GM21526 (cell line): ENCODE measurements around the gene EPS15.
"Not testable (repeated sequence)": the region's sequence is repeated elsewhere in the genome, so short reads cannot be mapped to it uniquely, and the experiment has no call there.

ENCODE experiments used
- ATAC-seq: cut with Tn5 transposase; IDR thresholded peaks from one replicate; pipeline ENCODE4 v1.9.1; 2021; ENCODE audit warnings: moderate library complexity; ENCODE audit not compliant: unreplicated experiment, low FRiP score

EPS15 gene

GRCh38 chr1:51325011-51325385, 194.1 kb downstream of the EPS15 start:
- not testable (repeated sequence) for ATAC-seq

- ATAC-seq = no peak
Observed at GRCh38 chr1:51324251-51325010, 194.6 kb downstream of the EPS15 start.

GRCh38 chr1:51323778-51324177, 195.3 kb downstream of the EPS15 start:
- no peak for ATAC-seq

- ATAC-seq = no peak
Observed at GRCh38 chr1:51322417-51323101, 196.5 kb downstream of the EPS15 start.

GRCh38 chr1:51321924-51322280, 197.2 kb downstream of the EPS15 start:
- no peak for ATAC-seq

GRCh38 chr1:51320967-51321923, 197.8 kb downstream of the EPS15 start:
- no peak for ATAC-seq

GRCh38 chr1:51317798-51318197, 201.3 kb downstream of the EPS15 start:
- no peak for ATAC-seq

GRCh38 chr1:51316846-51317120, 202.3 kb downstream of the EPS15 start:
- no peak for ATAC-seq

- ATAC-seq = no peak
Observed at GRCh38 chr1:51316113-51316845, 202.8 kb downstream of the EPS15 start.

GRCh38 chr1:51314974-51315373, 204.1 kb downstream of the EPS15 start:
- ATAC-seq = no peak

GRCh38 chr1:51313961-51314777, 204.9 kb downstream of the EPS15 start:
- ATAC-seq = no peak

- ATAC-seq = no peak
Observed at GRCh38 chr1:51313268-51313852, 205.7 kb downstream of the EPS15 start.

- no peak for ATAC-seq
Observed at GRCh38 chr1:51312718-51313117, 206.3 kb downstream of the EPS15 start.

- ATAC-seq = no peak
Observed at GRCh38 chr1:51311826-51312225, 207.2 kb downstream of the EPS15 start.

- no peak for ATAC-seq
Observed at GRCh38 chr1:51310871-51311613, 208.0 kb downstream of the EPS15 start.

GRCh38 chr1:51309291-51309690, 209.8 kb downstream of the EPS15 start:
- ATAC-seq = no peak

GRCh38 chr1:51308636-51309035, 210.4 kb downstream of the EPS15 start:
- ATAC-seq = no peak

- no peak for ATAC-seq
Observed at GRCh38 chr1:51306950-51307349, 212.1 kb downstream of the EPS15 start.

GRCh38 chr1:51305371-51305823, 213.7 kb downstream of the EPS15 start:
- no peak for ATAC-seq
